ENCODE data around the gene ENOX1.

Gene ENOX1

DNA sequence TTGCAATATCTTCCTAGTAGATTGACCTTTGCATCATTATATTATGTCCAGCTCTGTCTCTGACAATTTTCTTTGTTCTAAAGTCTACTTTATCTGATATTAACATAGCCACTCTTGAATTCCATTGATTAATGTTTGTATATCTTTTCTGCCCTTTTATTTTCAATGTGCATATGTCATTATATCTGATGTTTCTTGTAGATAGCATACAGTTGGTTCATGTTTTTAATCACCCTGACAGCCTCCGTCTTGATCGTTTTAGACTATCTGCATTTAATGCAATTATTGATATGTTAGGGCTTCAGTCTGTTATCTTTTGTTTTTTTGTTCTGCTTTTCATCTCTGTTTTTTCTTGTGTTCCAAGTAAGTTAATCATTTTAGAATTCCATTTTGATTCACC is 159.8 kb downstream of the ENOX1 start:
- DNase-seq (no peak), ATAC-seq (replicated peaks) (no peak)
- no peaks in the 10 kb centered on the region for H3K36me3 Mint-ChIP-seq (ENCODE audit: insufficient read depth)
- no peak overlapping the region for H3K27ac Mint-ChIP-seq
- no peaks in the 10 kb centered on the region for H3K4me1 Mint-ChIP-seq (ENCODE audit: low read depth in 2 of 2)
- peaks cover 0 to 7% of the 10 kb centered on the region in 2 donors for H3K27me3 Mint-ChIP-seq
- H3K4me3 Mint-ChIP-seq: no peak overlapping the region
- no peaks in the 10 kb centered on the region for H3K9me3 Mint-ChIP-seq

GRCh38 chr13:43614063-43614462 is 172.7 kb downstream of the ENOX1 start:
- no peak overlapping the region for H3K27ac Mint-ChIP-seq
- H3K4me3 Mint-ChIP-seq: no peak overlapping the region
- H3K27me3 Mint-ChIP-seq: no peaks in the 10 kb centered on the region
- no peak for DNase-seq
- H3K4me1 Mint-ChIP-seq (ENCODE audit: low read depth in 2 of 2): no peaks in the 10 kb centered on the region
- H3K9me3 Mint-ChIP-seq: peaks cover 0 to 4% of the 10 kb centered on the region in 2 donors
- ATAC-seq (replicated peaks): no peak
- no peaks in the 10 kb centered on the region for H3K36me3 Mint-ChIP-seq (ENCODE audit: insufficient read depth)

DNA sequence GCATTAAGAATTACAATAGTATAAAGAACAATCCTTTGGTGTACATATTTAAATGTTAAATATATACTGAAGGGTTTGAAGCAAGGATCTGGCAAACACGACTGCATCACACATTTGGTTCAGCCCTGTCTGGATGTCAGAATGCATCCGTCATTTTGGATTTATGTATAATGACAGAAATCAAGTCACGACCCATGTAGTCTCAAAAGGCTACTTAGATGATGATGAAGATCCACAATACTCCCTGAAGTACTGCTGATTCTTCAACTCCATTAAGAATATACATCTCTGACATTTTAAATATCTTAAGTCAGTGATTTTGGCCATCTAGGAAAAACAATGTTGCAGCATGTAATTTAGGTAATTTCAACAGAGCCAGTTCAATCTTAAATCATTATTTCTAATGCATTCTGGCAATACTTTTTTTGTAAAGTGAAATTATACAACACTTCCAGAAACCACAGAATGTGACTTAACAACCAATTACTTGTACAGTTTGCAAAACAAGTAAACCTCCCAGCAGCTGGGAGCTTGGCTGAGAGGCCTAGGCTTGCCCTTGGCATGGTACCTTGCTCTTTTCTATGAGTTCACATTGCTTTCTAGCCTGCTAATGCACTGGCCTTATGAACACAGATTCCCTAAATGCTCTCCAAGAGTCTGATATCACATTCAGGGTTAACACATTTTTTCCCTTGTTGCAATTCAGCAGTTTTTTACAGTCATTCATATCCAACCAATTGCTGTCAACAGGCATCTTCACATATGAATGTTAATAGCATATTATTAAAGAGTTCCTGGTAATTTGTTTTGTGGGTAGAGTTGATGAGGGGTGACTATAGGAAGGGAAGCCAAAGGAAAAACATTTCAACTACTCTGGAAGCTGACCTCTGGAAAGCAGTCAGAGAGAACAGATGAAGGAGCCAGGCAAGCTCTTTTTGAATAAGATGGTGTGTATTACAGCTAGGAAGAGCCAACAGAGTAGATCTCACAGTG is 175.2 kb downstream of the ENOX1 start:
- H3K36me3 Mint-ChIP-seq (ENCODE audit: insufficient read depth): no peaks in the 10 kb centered on the region
- no peaks in the 10 kb centered on the region for H3K4me1 Mint-ChIP-seq (ENCODE audit: low read depth in 2 of 2)
- H3K4me3 Mint-ChIP-seq: no peak overlapping the region
- no peak for DNase-seq
- H3K27me3 Mint-ChIP-seq: no peaks in the 10 kb centered on the region
- no peak overlapping the region for H3K27ac Mint-ChIP-seq
- ATAC-seq (replicated peaks): no peak
- H3K9me3 Mint-ChIP-seq: peaks cover 0 to 2% of the 10 kb centered on the region in 2 donors

GRCh38 chr13:43608400-43609137 is 178.2 kb downstream of the ENOX1 start:
- Mint-ChIP-seq H3K27me3 (no peaks in the 10 kb centered on the region), H3K9me3 (peaks cover 0 to 6% of the 10 kb centered on the region in 2 donors), H3K4me1 (ENCODE audit: low read depth in 2 of 2) (no peaks in the 10 kb centered on the region), H3K36me3 (ENCODE audit: insufficient read depth) (no peaks in the 10 kb centered on the region), H3K27ac (no peak overlapping the region), H3K4me3 (no peak overlapping the region)
- DNase-seq: no peak
- ATAC-seq (replicated peaks): no peak

- Mint-ChIP-seq H3K27me3 (no peaks in the 10 kb centered on the region), H3K4me1 (ENCODE audit: low read depth in 2 of 2) (no peaks in the 10 kb centered on the region), H3K4me3 (no peak overlapping the region), H3K9me3 (peaks cover 0 to 2% of the 10 kb centered on the region in 2 donors), H3K27ac (no peak overlapping the region), H3K36me3 (ENCODE audit: insufficient read depth) (no peaks in the 10 kb centered on the region)
- ATAC-seq (replicated peaks) (no peak), DNase-seq (no peak)
Measured at GRCh38 chr13:43597599-43597945, 189.2 kb downstream of the ENOX1 start.

GRCh38 chr13:43596924-43597598 is 189.7 kb downstream of the ENOX1 start:
- Mint-ChIP-seq H3K27ac (no peak overlapping the region), H3K9me3 (peaks cover 0 to 2% of the 10 kb centered on the region in 2 donors)
- no peak for ATAC-seq (replicated peaks)

GRCh38 chr13:43596006-43596405 is 190.8 kb downstream of the ENOX1 start:
- DNase-seq: no peak
- H3K27me3 Mint-ChIP-seq: no peaks in the 10 kb centered on the region
- H3K9me3 Mint-ChIP-seq: no peaks in the 10 kb centered on the region
- H3K36me3 Mint-ChIP-seq (ENCODE audit: insufficient read depth): no peaks in the 10 kb centered on the region
- H3K4me3 Mint-ChIP-seq: no peak overlapping the region
- ATAC-seq (replicated peaks): no peak
- no peak overlapping the region for H3K27ac Mint-ChIP-seq
- H3K4me1 Mint-ChIP-seq (ENCODE audit: low read depth in 2 of 2): no peaks in the 10 kb centered on the region

More at GRCh38 chr13:43596924-43597598, 189.7 kb downstream of the ENOX1 start:
- no peaks in the 10 kb centered on the region for H3K27me3 Mint-ChIP-seq
- H3K36me3 Mint-ChIP-seq (ENCODE audit: insufficient read depth): no peaks in the 10 kb centered on the region
- no peaks in the 10 kb centered on the region for H3K4me1 Mint-ChIP-seq (ENCODE audit: low read depth in 2 of 2)
- DNase-seq: no peak
- no peak overlapping the region for H3K4me3 Mint-ChIP-seq

DNA sequence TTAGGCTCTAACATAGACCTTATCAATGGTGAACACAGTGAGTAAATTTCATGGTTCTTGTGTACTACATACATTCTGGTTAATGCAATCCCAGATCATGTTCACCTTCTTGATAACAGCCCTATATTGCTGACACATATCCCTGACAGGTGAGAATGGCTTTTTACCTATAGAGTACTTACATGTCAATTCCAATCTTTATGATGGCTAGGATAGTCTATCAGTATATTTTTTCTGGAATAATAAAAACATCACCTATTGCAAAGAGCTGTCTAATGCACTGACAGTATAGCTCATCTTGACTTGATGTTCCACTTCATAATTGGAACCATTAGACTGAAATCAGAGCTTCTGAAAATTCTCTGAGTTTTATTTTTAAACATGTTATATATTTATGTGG is 199.4 kb downstream of the ENOX1 start:
- DNase-seq: no peak
- Mint-ChIP-seq H3K4me1 (ENCODE audit: low read depth in 2 of 2) (no peaks in the 10 kb centered on the region), H3K9me3 (no peaks in the 10 kb centered on the region), H3K27me3 (no peaks in the 10 kb centered on the region), H3K4me3 (no peak overlapping the region), H3K27ac (no peak overlapping the region), H3K36me3 (ENCODE audit: insufficient read depth) (no peaks in the 10 kb centered on the region)
- ATAC-seq (replicated peaks): no peak

GRCh38 chr13:43584751-43585150 is 202.0 kb downstream of the ENOX1 start:
- Mint-ChIP-seq H3K27me3 (peaks cover 0 to 1% of the 10 kb centered on the region in 2 donors), H3K27ac (no peak overlapping the region), H3K36me3 (ENCODE audit: insufficient read depth) (no peaks in the 10 kb centered on the region), H3K9me3 (no peaks in the 10 kb centered on the region), H3K4me1 (ENCODE audit: low read depth in 2 of 2) (no peaks in the 10 kb centered on the region), H3K4me3 (no peak overlapping the region)
- ATAC-seq (replicated peaks): no peak
- DNase-seq: no peak

GRCh38 chr13:43583321-43583720 is 203.5 kb downstream of the ENOX1 start:
- DNase-seq: no peak
- Mint-ChIP-seq H3K27ac (no peak overlapping the region), H3K36me3 (ENCODE audit: insufficient read depth) (no peaks in the 10 kb centered on the region), H3K4me3 (no peak overlapping the region), H3K4me1 (ENCODE audit: low read depth in 2 of 2) (no peaks in the 10 kb centered on the region), H3K9me3 (peaks cover 0 to 2% of the 10 kb centered on the region in 2 donors), H3K27me3 (peaks cover 0 to 9% of the 10 kb centered on the region in 2 donors)
- no peak for ATAC-seq (replicated peaks)

- no peak overlapping the region for H3K4me3 Mint-ChIP-seq
- ATAC-seq (replicated peaks) (no peak), DNase-seq (no peak)
- H3K36me3 Mint-ChIP-seq (ENCODE audit: insufficient read depth): no peaks in the 10 kb centered on the region
- no peaks in the 10 kb centered on the region for H3K4me1 Mint-ChIP-seq (ENCODE audit: low read depth in 2 of 2)
- H3K27me3 Mint-ChIP-seq: peaks cover 0 to 9% of the 10 kb centered on the region in 2 donors
- peaks cover 0 to 2% of the 10 kb centered on the region in 2 donors for H3K9me3 Mint-ChIP-seq
- H3K27ac Mint-ChIP-seq: no peak overlapping the region
Measured at GRCh38 chr13:43580280-43580679, 206.5 kb downstream of the ENOX1 start.

DNA sequence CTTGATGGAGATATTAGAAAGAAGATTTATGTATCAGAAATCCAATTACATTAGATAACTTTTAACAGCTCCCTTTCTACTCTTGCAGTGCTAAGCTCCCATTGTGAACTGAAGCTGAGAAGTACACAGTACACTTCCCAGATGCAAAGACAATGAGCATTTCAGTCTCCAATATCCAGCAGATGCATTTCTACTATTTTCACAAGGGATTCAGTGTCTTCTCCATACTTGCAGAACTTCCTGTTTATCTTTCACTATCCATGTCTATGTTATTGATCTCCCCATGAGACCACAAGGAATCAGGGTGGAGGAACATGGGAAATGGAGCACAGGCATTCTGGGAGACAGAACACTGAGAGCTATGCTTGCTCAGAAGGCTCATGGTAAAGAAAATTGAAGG is 207.5 kb downstream of the ENOX1 start:
- Mint-ChIP-seq H3K36me3 (ENCODE audit: insufficient read depth) (no peaks in the 10 kb centered on the region), H3K27me3 (peaks cover 0 to 9% of the 10 kb centered on the region in 2 donors), H3K4me1 (ENCODE audit: low read depth in 2 of 2) (no peaks in the 10 kb centered on the region), H3K27ac (no peak overlapping the region), H3K9me3 (peaks cover 0 to 5% of the 10 kb centered on the region in 2 donors), H3K4me3 (no peak overlapping the region)
- ATAC-seq (replicated peaks): no peak
- no peak for DNase-seq

DNA sequence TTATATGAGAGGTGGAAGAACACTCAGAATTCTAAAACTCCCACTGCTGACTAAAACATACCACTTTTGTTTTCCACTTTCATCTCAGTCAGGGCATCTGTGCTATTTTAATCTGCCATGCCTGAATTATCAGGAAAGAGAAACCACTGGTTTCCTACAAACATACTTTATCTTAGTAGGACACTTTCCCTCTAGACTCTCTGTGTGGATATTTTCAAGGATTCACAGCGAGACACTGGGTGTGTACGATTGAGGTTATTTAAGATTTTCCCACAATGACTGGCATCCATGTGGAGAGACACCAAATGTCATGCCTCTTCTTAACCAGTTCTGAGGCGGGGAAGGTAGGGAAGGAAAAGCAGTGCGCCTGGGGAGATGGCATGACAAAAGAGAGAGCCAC is 212.2 kb downstream of the ENOX1 start:
- H3K27me3 Mint-ChIP-seq: peaks cover 0 to 6% of the 10 kb centered on the region in 2 donors
- DNase-seq (no peak), ATAC-seq (replicated peaks) (no peak)
- no peaks in the 10 kb centered on the region for H3K4me1 Mint-ChIP-seq (ENCODE audit: low read depth in 2 of 2)
- no peak overlapping the region for H3K4me3 Mint-ChIP-seq
- H3K9me3 Mint-ChIP-seq: peaks cover 0 to 5% of the 10 kb centered on the region in 2 donors
- no peaks in the 10 kb centered on the region for H3K36me3 Mint-ChIP-seq (ENCODE audit: insufficient read depth)
- no peak overlapping the region for H3K27ac Mint-ChIP-seq
